ENCODE results near the gene LRRIQ4.

The LRRIQ4 gene

DNA sequence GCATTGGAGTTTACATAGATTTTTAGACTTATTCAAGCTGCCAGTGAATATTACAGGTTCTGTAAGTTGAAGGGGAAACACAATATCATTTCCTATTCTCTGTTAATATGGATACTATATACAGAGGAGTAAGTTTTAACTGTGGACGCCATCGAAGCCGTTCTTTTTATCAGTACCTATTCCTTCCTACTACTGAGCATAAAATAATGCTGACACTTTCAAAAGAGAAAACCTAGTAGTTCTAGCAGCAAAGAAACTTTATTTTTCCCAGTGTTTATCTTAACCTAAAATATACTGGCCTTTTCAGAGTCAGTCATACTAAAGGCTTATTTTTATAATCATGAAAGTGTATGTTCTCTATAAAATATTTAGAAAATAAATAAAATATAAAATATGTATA is 42.8 kb downstream of the LRRIQ4 start:
- DNase-seq (ENCODE audit: low read depth, low spot score) = no peak

DNA sequence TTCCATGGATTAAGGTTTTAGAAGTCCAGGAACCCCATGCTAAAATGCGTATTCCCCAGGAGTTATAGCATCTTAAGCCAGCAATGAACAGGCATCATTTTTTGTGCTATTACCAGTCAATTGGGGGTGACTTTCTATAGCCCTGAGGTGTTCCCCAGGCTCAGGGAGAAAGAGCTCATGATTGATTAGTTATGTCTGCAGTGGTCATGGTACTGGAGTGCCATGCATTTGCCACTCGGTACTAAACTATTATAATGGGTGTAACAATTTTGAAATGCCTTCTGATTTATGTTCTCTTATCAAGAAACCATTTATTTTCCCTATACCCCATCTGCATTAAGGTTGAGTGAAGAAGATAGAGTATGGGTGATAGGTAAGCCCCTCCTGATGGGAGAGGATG is 45.1 kb downstream of the LRRIQ4 start:
- DNase-seq (ENCODE audit: low read depth, low spot score) = no peak

DNA sequence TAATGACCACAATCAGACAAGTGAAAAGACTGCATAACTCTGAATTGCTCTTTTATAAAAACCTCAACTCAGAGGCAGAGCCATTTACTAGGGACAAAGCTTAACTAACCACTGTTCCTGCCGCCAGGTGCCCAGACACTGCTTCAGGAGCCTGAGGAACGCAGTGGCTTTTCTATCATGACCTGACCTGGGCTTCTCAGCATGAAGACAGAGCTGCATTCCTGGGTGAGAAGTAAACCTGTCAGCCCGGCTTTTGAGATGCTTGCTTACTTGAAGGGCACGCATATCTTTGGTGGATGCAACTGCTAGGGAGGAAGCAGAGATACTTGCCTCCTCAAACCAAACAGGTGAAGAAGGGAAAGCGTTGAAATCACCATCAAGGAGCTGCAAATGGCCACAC is 49.2 kb downstream of the LRRIQ4 start:
- DNase-seq (ENCODE audit: low read depth, low spot score) = no peak

DNA sequence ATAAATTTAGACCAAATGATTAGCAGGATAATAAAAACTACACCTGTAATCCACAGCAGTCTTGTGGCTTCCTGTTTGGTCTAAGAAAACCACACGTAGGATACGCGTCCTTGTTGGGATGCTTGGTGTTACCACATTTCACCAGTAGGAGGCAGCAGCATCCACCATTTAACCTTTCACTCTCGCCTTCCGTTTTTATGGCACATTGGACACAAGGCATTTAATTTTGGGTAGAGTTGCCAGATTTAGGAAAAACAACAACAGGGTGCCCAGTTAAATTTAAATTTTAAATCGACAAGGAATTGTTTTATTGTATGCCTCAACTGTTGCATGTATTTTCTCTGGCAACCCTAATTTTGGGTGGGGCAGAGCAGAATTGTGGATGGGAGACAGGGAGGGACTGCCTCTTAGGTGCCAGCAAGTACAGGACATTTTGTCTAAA is 50.8 kb downstream of the LRRIQ4 start:
- DNase-seq (ENCODE audit: low read depth, low spot score) = peak; percentile 21

DNA sequence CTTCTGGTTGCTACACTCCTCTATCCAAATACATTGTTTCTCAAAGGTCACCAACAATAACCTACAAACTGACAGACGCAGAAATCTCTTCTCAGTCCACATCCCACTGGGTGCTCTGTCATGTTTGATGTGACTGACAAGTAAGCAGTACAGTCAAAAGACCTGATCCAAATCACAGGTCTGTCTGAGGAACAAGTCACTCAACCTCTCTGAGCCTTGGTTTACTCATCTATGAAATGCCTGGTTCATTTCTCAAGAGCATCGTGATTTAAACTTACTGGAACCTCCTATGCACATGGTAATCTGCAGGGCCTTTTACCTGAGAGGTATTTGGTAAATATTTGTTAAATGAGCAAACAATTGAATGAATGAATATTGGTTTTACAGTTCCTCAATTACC is 51.6 kb downstream of the LRRIQ4 start:
- no peak for DNase-seq (ENCODE audit: low read depth, low spot score)

DNA sequence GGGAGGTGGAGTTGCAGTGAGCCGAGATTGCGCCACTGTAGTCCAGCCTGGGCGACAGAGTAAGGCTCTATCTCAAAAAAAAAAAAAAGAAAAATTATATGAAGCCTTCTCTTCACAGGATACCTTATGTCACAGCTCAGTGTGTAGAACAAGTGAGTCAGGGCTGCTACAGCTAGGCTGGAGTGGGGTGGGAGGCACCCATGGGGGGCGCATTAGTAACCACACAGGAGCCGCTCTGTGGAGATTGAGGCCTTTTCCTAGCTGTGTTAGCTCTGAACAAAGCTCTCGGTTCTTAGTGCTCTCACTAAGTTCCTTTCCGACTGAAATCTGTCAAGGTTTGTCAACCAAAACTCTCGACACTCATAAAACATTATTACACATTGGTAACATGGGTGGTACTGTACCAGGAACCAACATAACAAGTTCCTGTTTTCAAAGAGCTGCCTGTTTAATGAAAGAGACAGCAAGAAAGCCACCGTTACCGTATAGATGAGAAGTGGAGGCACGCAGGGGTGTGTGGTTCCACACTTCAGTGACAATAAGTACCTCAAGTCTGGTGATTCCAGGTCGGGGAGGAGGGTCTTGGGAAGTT is 52.6 kb downstream of the LRRIQ4 start:
- DNase-seq (ENCODE audit: low read depth, low spot score) = no peak

DNA sequence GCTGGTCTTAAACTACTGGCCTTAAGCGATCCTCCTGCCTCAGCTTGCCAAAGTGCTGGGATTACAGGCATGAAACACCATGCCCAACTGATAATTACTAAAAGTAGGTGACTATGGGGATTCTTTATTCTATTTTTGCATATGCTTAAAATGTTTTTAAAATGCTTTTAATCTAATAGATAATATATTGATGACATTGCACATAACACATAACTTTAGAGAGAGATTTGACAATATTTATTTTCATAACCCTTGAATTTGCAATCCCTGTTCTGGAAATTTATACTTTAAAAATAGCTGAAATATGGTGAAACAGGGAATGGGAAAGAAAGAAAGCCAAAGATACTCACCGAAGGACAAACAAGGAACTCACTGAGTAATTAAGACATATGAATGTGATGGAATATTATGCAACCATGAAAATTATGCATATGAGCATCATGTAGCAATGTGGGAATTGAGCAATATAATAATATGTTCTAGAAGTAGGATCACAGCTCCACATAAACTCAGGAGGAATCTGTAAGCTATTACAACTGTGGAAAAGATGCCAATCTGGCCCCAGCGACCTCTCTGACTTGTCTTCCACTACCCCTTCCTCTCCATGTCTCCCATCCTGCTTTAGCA is 55.0 kb downstream of the LRRIQ4 start:
- no peak for DNase-seq (ENCODE audit: low read depth, low spot score)

DNA sequence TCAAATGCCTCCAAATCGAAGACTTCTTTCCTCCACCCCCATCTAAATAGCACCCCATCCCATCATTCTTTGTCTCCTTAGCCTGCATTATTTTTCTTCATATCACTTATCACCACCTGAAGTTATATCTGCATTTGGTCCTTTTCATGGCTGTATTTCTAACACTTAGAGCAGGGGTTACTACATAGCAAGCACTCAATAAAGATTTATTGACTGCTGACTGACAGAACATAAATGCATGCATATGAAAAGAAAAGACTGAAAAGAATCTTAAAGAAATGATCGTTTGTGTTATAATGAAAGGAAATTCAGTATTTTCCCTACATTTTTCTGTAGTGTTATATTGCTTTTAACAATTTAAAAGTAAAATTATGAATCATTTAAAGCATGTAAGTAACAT is 55.7 kb downstream of the LRRIQ4 start:
- DNase-seq (ENCODE audit: low read depth, low spot score) = no peak

DNA sequence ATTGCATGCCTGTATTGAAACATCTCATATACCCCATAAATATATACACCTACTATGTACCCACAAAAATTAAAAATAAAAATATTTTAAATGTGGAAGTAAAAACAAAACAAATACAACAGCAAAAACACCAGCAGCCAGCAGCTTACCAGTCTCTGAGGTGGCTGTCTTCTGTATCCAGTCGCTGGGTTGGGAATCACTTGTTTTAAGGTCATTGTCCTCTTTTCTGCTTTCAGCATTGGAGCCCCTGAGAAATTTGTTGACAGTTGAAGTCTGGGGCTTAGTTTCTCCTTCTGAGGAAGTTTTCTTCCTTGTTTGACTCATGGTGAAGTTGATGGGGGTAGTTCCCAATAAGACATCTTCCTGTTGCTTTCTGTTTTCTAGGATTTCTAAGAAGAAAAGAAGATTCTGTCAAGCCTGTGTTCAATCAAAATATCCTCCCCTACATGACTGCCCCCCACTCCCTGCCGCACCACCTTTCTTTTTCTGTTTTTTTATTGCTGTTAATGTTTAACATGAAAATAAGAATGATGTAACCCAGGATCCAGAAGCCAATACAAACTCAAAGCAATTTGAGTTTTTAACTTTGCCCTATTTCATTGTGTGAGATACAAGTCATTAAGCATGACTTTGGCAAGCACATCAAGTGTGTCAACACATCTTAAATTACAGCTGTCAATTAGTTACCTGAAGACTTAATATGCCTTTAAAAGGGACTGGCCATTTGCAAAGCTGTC is 57.0 kb downstream of the LRRIQ4 start, which contains the start of gene LRRC31:
LRRC31 (minus strand) TSS at position 452 of the 737 bp plus-strand sequence; CDS start at position 324, 128 bp downstream.
- DNase-seq (ENCODE audit: low read depth, low spot score) = no peak

DNA sequence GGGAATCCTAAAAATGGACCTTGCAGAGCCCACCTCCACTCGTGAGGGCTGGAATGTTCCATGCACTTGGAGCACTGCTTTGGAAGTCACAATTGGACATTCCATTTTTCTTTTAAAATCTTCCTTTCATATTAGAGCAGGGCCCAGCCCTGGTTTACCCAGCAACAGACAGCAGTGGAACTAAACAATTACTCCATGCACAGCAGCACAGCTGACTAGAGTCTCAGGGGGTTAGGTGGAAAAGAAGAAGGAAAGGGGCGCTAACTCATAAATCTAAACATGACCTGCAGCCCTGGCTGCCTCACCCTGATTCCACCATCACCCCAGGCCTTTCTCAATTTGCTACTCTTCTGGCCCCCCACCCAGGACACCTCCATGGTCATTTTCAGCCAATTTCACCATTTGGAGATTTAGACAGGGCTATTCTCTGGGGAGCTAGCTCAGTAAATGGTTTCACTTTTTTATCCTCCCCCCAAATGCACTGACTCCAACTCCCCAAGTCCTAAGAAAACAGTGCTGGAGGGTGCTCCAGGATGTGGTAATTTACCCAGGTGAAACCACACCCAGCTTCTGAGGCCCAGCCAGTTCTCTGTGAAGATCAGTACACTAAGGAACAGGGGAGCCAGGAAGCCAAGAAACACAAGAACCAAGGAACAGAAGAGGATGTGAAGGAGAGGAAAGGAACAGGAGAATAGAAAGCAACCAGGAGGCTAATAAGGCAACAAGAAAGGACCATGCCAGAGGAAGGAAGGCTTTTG is 58.6 kb downstream of the LRRIQ4 start:
- DNase-seq (ENCODE audit: low read depth, low spot score) = no peak

DNA sequence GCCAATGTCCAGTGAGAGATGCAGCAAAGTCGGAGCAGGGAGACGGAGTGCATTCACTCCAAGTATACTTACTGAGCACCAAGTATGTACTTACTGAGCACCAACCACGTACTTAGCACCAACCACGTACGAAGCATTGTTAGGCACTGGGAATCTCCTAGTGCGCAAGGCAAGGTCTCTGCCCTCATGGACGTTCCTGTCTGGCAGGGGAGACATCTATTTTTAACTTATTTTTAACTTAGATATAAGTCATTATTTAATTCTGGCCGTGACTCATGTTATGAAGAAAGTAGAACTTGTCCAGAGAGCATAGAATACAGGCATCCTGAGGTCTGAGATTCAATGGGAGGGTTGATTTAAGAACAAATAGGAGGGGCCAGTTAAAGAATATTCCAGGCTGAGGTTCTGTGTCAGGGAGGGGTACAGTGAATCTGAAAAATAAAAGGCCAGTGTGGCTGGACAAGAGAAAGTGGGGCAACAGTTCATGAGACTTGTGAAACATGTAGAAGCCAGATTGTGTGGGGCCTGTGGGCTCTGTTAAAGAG is 66.4 kb downstream of the LRRIQ4 start:
- no peak for DNase-seq (ENCODE audit: low read depth, low spot score)

DNA sequence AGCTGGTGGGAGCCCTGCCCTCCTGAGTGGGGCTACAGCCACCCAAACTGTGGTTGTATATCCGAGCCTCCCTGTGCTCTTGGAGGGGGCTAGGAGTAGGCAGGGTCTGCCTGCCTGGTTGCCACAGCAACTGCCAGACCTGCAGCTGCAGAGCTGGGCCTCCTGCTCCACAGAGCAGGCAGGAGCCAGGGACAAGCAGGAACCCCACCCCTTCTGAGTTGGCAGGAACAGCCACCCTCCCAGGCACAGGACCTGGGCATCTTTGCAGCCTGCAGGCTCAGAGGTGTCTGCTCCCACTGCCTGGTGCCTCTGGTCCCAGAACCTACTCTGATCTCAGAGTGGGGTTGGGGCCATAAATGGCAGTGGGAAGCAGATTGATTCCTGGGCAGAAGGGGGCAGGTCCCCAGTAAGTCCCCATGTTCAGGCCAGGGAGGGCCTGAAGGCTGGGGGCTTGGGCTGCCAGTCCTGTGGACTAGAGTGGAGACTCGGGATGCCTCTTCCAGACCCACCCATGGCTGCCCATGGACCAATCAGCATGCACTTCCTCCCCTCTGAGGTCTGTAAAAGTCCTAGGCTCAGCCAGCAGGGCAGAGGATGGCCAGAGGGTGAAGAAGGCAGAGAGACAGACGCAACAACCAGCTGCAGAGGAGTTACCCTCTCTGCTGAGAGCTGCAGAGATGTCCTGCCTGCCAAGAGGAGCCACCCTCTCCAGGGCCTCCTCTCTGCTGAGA is 67.3 kb downstream of the LRRIQ4 start:
- DNase-seq (ENCODE audit: low read depth, low spot score) = no peak

DNA sequence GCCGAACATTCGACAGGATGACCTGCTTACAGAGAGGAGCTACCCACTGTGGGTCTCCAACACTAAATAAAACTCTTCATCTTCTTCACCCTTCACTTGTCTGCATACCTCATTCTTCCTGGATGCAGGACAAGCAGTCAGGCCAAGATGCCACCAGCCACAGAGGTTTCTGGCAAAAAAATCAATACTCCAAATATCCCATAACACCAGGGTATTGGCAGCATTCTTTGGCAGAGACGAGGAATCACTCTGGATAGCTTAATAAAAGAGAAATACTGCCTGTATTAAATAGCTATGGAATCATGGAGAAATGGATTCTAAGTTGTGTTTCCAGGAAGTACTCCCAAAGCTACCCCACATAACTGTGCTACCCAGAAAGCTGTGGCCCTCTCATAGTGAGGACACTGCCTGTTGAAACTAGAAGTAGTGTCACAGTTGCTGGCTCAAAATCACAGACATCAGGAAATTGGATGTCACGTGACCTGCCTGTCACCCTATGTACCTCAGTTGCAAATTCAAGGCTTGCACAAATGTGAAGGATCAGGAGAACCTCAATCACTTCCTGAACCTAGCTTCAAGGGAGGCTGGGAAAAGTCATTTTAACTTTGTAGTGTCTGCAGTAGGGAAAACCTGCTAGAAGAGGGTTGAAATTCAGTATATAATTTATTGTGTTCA is 68.0 kb downstream of the LRRIQ4 start:
- DNase-seq (ENCODE audit: low read depth, low spot score) = no peak

DNA sequence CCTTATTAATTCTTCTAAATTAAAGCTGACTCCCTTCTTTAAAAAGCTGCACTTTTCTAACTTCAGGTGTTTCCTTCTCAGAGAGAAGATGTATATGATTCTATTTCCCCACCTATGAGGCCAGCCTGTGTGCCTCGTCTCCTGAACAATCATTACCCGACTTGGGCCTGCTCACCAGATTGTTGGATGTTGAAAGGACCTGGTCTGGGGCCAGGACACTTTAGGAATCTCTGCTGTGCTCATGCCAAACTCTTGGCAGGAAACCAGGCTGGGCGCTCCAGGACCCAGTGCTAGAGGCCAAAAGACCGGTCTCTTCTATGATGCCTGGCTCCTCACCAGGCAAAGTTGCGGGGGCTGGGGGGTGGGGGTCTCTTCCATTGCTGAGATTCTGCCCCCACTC is 74.0 kb downstream of the LRRIQ4 start:
- no peak for DNase-seq (ENCODE audit: low read depth, low spot score)
